ENCODE measurements around the gene MTA1.

Gene MTA1

GRCh38 chr14:105426416-105427130 is 6.9 kb downstream of the MTA1 start:
- DNase-seq: no peak

DNA sequence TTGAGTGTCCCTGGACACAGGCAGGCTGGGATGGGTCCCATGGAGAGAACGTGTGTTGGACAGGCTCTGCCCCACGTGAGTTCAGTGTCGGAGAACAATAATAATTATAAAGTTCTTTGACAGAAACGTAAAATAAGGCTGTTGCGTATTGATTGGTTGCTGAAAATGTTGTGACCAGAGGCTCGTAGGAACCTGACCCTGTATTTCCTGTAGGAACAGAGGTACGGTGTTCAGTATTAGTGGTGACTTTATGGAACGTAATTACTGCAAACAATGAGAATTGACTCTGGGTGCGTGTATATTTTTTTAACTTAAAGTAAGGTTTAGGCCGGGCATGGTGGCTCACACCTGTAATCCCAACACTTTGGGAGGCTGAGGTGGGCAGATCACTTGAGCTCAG is 7.8 kb downstream of the MTA1 start:
- no peak for DNase-seq

DNA sequence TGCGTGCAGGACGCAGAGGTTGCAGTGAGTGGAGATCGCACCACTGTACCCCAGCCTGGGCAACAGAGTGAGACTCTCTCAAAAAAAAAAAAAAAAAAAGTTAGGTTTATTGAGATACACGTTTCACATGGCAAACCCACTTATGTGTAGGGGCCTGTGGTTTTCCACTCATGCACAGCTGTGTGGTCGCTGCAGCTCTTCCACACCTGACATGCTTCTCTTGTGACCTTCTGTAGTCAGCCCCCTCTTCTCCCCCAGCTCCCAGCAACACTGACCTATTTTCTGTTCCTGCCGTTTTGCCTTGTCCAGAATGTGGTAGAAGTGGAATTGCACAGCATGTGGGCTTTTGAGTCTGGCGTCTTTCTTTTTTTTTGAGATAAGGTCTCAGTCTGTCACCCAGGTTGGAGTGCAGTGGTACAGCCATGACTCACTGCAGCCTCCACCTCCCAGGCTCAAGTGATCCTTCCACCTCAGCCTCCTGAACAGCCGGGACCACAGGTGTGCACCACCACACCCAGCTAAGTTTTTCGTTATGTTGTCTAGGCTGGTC is 8.4 kb downstream of the MTA1 start:
- no peak for DNase-seq

- DNase-seq: no peak
Observed at GRCh38 chr14:105430042-105430441, 10.4 kb downstream of the MTA1 start.

GRCh38 chr14:105430565-105430964 is 10.9 kb downstream of the MTA1 start:
- DNase-seq: no peak

DNA sequence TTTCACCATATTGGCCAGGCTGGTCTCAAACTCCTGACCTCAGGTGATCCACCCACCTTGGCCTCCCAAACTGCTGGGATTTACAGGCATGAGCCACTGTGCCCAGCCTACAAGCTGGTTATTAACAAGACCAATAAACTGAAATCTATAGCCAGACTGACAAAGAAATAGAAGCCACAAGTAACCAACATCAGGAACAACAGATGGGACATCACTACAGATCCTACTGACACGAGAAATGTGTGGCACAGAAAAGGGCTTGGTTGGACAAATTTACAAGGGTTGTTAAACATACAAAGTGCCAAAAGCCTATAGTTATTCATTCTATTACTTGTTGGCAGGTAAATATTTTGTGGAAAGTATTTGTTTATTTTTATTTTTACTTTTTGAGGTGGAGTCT is 11.6 kb downstream of the MTA1 start:
- no peak for DNase-seq

DNA sequence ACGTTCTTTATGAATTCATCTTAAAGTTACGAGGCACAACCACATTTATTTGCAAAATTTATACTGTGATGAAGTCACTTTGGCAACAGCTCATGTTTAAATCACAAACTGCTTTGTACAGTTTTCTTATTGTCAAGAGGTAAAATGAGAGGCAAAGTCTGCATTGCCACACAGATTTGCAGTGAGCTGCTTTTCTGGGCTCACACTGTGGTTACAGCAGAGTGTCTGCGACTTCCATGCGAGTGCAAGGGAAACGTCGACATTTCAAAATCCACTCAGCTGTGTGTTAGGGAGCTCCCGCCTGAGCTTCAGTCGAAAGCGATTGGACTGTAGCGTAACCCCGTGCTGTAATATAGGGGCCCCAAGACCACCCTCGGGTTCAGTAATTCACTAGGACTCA is 13.0 kb downstream of the MTA1 start:
- no peak for DNase-seq

DNA sequence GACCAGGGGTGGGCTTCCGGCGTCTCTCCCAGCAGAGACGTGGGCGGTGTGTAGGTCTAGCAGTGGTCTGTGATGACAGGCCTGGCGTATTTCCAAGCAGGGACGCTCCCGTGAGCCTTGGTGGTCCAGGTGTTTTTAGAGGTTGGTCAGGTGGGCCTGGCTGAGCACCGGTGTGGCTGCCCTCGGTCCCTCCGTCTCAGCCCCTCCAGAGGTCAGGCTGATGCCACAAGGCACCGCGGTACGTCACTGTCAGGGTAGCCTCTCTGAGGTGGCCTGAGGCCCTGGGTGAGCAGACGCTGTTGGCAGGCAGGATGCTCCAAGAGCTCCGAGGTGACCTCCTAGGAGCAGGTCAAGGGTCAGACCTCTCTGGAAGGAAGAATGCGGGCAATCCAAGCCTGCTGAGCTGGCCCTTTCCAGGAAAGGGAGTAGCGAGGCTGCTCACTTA is 13.6 kb downstream of the MTA1 start:
- DNase-seq: no peak

GRCh38 chr14:105436402-105436801 is 16.8 kb downstream of the MTA1 start:
- no peak for DNase-seq

- DNase-seq: no peak
Observed at GRCh38 chr14:105436891-105437722, 17.5 kb downstream of the MTA1 start.

GRCh38 chr14:105437723-105438500 is 18.3 kb downstream of the MTA1 start:
- no peak for DNase-seq

- DNase-seq: no peak
Observed at GRCh38 chr14:105439179-105439578, 19.6 kb downstream of the MTA1 start.

- no peak for DNase-seq
Observed at GRCh38 chr14:105439710-105440553, 20.3 kb downstream of the MTA1 start.

GRCh38 chr14:105440554-105440900 is 20.9 kb downstream of the MTA1 start:
- DNase-seq: no peak

- DNase-seq: no peak
Observed at GRCh38 chr14:105440992-105441391, 21.4 kb downstream of the MTA1 start.

GRCh38 chr14:105442125-105442524 is 22.5 kb downstream of the MTA1 start:
- no peak for DNase-seq

GRCh38 chr14:105442834-105443233 is 23.2 kb downstream of the MTA1 start:
- no peak for DNase-seq

GRCh38 chr14:105444859-105445258 is 25.2 kb downstream of the MTA1 start:
- no peak for DNase-seq

- DNase-seq: no peak
Observed at GRCh38 chr14:105445290-105445689, 25.7 kb downstream of the MTA1 start.

GRCh38 chr14:105445901-105446845 is 26.5 kb downstream of the MTA1 start:
- no peak for DNase-seq

GRCh38 chr14:105446971-105447370 is 27.3 kb downstream of the MTA1 start:
- DNase-seq: no peak

Measured in CD4-positive, alpha-beta T cell treated with Interleukin-17A for 1 hour (primary cell).